Keratinocyte (primary cell): ENCODE results near the gene EPB41L4B. TPM values are rescaled to one million over a fixed set of nuclear protein-coding genes. Genes with fewer than 3 reads are reported as not detected.

Experiments used
- DNase-seq: peaks from one replicate; pipeline ENCODE4 v3.0.0-alpha.2; 2011; ENCODE audit warnings: low read depth, missing footprints, low spot score
- FAIRE-seq: peaks from 2 replicates; lab custom pipeline; 2011; peaks lifted over from hg19 to GRCh38; lab: Jason Lieb, UNC
- H2AFZ ChIP-seq: 2 replicates; pipeline ENCODE4 v1.6.0; 2012; ENCODE audit warnings: low read length, control low read depth, inconsistent platforms; ENCODE audit not compliant: control insufficient read depth
- H3K27ac ChIP-seq: 2 replicates; pipeline ENCODE4 v1.5.1; 2011; ENCODE audit warnings: low read length; ENCODE audit not compliant: control insufficient read depth, insufficient read depth
- H3K27me3 ChIP-seq: 3 replicates; pipeline ENCODE4 v1.6.0; 2011; ENCODE audit warnings: low read length; ENCODE audit not compliant: control insufficient read depth, insufficient read depth; ENCODE audit errors: extremely low read depth
- H3K36me3 ChIP-seq, 2 experiments: 2 replicates in 1 of 2; 3 replicates in 1 of 2; pipeline ENCODE4 v1.5.1; 2011; ENCODE audit warnings: low read length in 2 of 2, mild to moderate bottlenecking in 1 of 2; ENCODE audit not compliant: control insufficient read depth in 2 of 2, insufficient read depth in 2 of 2; ENCODE audit errors: extremely low read depth in 1 of 2
- H3K4me1 ChIP-seq: 3 replicates; pipeline ENCODE4 v1.5.1; 2011; ENCODE audit warnings: low read length; ENCODE audit not compliant: control insufficient read depth, insufficient read depth; ENCODE audit errors: extremely low read depth
- H3K4me2 ChIP-seq: 3 replicates; pipeline ENCODE4 v1.6.0; 2011; ENCODE audit warnings: low read depth, low read length; ENCODE audit not compliant: control insufficient read depth, insufficient read depth; ENCODE audit errors: extremely low read depth
- H3K4me3 ChIP-seq, 3 experiments: fragments of 200-600 bp in 1 of 3; sonication (generic) in 1 of 3; 2 replicates in 2 of 3; 3 replicates in 1 of 3; pipeline ENCODE4 v1.5.1; 2011 to 2016; ENCODE audit warnings: low read length in 3 of 3, mild to moderate bottlenecking in 3 of 3, control low read depth in 2 of 3, inconsistent platforms in 1 of 3, low read depth in 1 of 3, mixed read lengths in 1 of 3, mixed run types in 1 of 3, moderate library complexity in 1 of 3; ENCODE audit not compliant: control insufficient read depth in 2 of 3, insufficient read depth in 2 of 3; ENCODE audit errors: extremely low read depth in 1 of 3
- H3K79me2 ChIP-seq: 2 replicates; pipeline ENCODE4 v1.6.0; 2012; ENCODE audit warnings: low read length; ENCODE audit not compliant: control insufficient read depth, insufficient read depth
- H3K9ac ChIP-seq: 3 replicates; pipeline ENCODE4 v1.6.0; 2011; ENCODE audit warnings: low read length; ENCODE audit not compliant: control insufficient read depth, insufficient read depth; ENCODE audit errors: extremely low read depth
- H3K9me1 ChIP-seq: 3 replicates; pipeline ENCODE4 v1.6.0; 2011; ENCODE audit warnings: low read length; ENCODE audit not compliant: control insufficient read depth, insufficient read depth; ENCODE audit errors: extremely low read depth
- H3K9me3 ChIP-seq: 2 replicates; pipeline ENCODE4 v1.5.1; 2012; ENCODE audit warnings: low read depth, low read length; ENCODE audit not compliant: control insufficient read depth
- H4K20me1 ChIP-seq: 3 replicates; pipeline ENCODE4 v1.6.0; 2011; ENCODE audit warnings: low read length; ENCODE audit not compliant: control insufficient read depth, insufficient read depth; ENCODE audit errors: extremely low read depth
- CTCF ChIP-seq, 3 experiments: IDR thresholded peaks in 1 of 3; conservative IDR thresholded peaks in 1 of 3; optimal IDR thresholded peaks in 1 of 3; 2 replicates in 2 of 3; 3 replicates in 1 of 3; pipeline versions ENCODE3 to v1.5.1; 2011; ENCODE audit warnings: low read length in 3 of 3, mild to moderate bottlenecking in 3 of 3, moderate library complexity in 2 of 3, control low read depth in 1 of 3, inconsistent platforms in 1 of 3; ENCODE audit not compliant: insufficient read depth in 2 of 3; ENCODE audit errors: extremely low read depth in 1 of 3
- EZH2 ChIP-seq: IDR thresholded peaks from one replicate; pipeline ENCODE4 v1.6.1; 2012; ENCODE audit warnings: inconsistent platforms, mild to moderate bottlenecking, low read length, moderate library complexity
- dilution Hi-C: fragments of 300-500 bp; cut with MboI; formaldehyde crosslinking; loops from one replicate; pipeline ENCODE4 v1.7.0; 2020; ENCODE audit warnings: low sequenced_read_pairs; ENCODE audit not compliant: extremely low pct_ligation_motif_present
- polyA plus RNA-seq, 5 experiments: library from polyadenylated mRNA; depleted of rRNA in 3 of 5; stranded (reverse) in 3 of 5; stranded (forward) in 1 of 5; unstranded in 1 of 5; fragments of >200 nt; gene quantifications; 1 replicate in 1 of 5; 2 replicates in 3 of 5; 3 replicates in 1 of 5; pipeline versions ENCODE4 v1.2.1 to v1.2.3, GENCODE V29; 2011 to 2012; ENCODE audit warnings: missing spikeins in 2 of 5, low read depth in 1 of 5, low replicate concordance in 1 of 5

EPB41L4B gene
- polyA plus RNA-seq, 1 donor (not counting 4 experiments of a cell fraction or from before 2014, with no cell fraction given) = 13.7 TPM

GRCh38 chr9:109269081-109269480 is 51.8 kb downstream of the EPB41L4B start:
- Histone ChIP-seq H3K9me3 (peaks cover 1% of the 10 kb centered on the region), H3K27me3 (no peaks in the 10 kb centered on the region), H3K9me1 (no peaks in the 10 kb centered on the region), H4K20me1 (peaks cover 2% of the 10 kb centered on the region), H3K4me3 (no peak overlapping the region), H3K4me2 (no peak overlapping the region), H3K9ac (no peak overlapping the region), H3K27ac (no peak overlapping the region), H3K79me2 (no peaks in the 10 kb centered on the region), H3K4me1 (no peaks in the 10 kb centered on the region), H3K36me3 (peaks cover 0 to 6% of the 10 kb centered on the region in 2 experiments), H2AFZ (no peak overlapping the region)
- DNase-seq (no peak), FAIRE-seq (no peak)
- TF ChIP-seq CTCF (optimal IDR thresholded peaks at IDR 0.05 in 1 of 3, IDR thresholded peaks at IDR 0.05 in 1 of 3, conservative IDR thresholded peaks at IDR 0.05 in 1 of 3; ENCODE audit: extremely low read depth in 1 of 3, insufficient read depth in 2 of 3, low read length in 3 of 3) (no peak), EZH2 (no peak)
- dilution Hi-C loops = no loop called here

- no peak for TF ChIP-seq CTCF (optimal IDR thresholded peaks at IDR 0.05 in 1 of 3, IDR thresholded peaks at IDR 0.05 in 1 of 3, conservative IDR thresholded peaks at IDR 0.05 in 1 of 3; ENCODE audit: extremely low read depth in 1 of 3, insufficient read depth in 2 of 3, low read length in 3 of 3)
- TF ChIP-seq EZH2 = no peak
- Histone ChIP-seq H3K4me2 (no peak overlapping the region), H2AFZ (no peak overlapping the region), H3K4me3 (no peak overlapping the region), H3K27me3 (no peaks in the 10 kb centered on the region), H3K9me1 (no peaks in the 10 kb centered on the region), H3K36me3 (peaks cover 0 to 4% of the 10 kb centered on the region in 2 experiments), H4K20me1 (peaks cover 2% of the 10 kb centered on the region), H3K9me3 (peaks cover 1% of the 10 kb centered on the region), H3K27ac (no peak overlapping the region), H3K9ac (no peak overlapping the region), H3K4me1 (no peaks in the 10 kb centered on the region), H3K79me2 (no peaks in the 10 kb centered on the region)
- no peak for DNase-seq
- dilution Hi-C loops = no loop called here
- no peak for FAIRE-seq
Observed at GRCh38 chr9:109267555-109267954, 53.3 kb downstream of the EPB41L4B start.
